K562 (cell line): Measurements from ENCODE around the gene CASKIN2. TPM values are rescaled to one million over a fixed set of nuclear protein-coding genes. Genes with fewer than 3 reads are reported as not detected.
A peak's percentile ranks its signal among the peaks of the same experiment; 100 is the strongest.

Source experiments
- ATAC-seq: fragments of 200-7000 bp; cut with Tn5 transposase; 3 replicates; pipeline ENCODE4 v1.9.1; 2020; ENCODE audit warnings: moderate library complexity
- BruUV-seq: library from RNA; stranded (reverse); fragments of 400-500 nt; replicated peaks from 2 replicates; lab custom pipeline; 2021; lab: Mats Ljungman, UMichigan
- CTCF ChIA-PET: fragments of 300-600 bp; formaldehyde crosslinking; extraction: SDS; loops from one replicate; lab custom pipeline; 2021; ENCODE audit warnings: low intra/inter-chr PET ratio; lab: Yijun Ruan, JAX
- POLR2A ChIA-PET: fragments of 300-600, 350-650 bp; sonication (Branson Sonifier 250); formaldehyde crosslinking; extraction: SDS; loops from one replicate; lab custom pipeline; 2021; ENCODE audit warnings: antibody characterized with exemption, inconsistent platforms; lab: Yijun Ruan, JAX
- DNase-seq, 4 experiments: peaks; one replicate each; pipeline versions ENCODE4 v3.0.0 to v3.0.0-alpha.2; 2011 to 2018; ENCODE audit warnings: low spot score in 3 of 4, mixed read lengths in 3 of 4; ENCODE audit errors: extremely low read depth in 1 of 4
- FAIRE-seq: peaks from 2 replicates; lab custom pipeline; 2011; peaks lifted over from hg19 to GRCh38; lab: Jason Lieb, UNC
- H2AFZ ChIP-seq: 2 replicates; pipeline ENCODE4 v1.6.0; 2011; ENCODE audit warnings: low read depth, low read length, control low read depth, inconsistent platforms
- H3K27ac ChIP-seq: fragments of 200-600 bp; 3 replicates; pipeline ENCODE4 v1.8.0; 2011; ENCODE audit warnings: low read depth, mild to moderate bottlenecking, control low read depth, inconsistent platforms, low read length, moderate library complexity, mixed read lengths; ENCODE audit errors: extremely low read depth
- H3K27me3 ChIP-seq, 2 experiments: fragments of 300-600 bp in 1 of 2; 2 replicates in 1 of 2; 3 replicates in 1 of 2; pipeline versions ENCODE4 v1.6.0 to v1.8.0; 2011; ENCODE audit warnings: inconsistent platforms in 2 of 2, low read length in 2 of 2, mild to moderate bottlenecking in 1 of 2, mixed read lengths in 1 of 2, moderate library complexity in 1 of 2; ENCODE audit not compliant: control insufficient read depth in 2 of 2, insufficient read depth in 2 of 2
- H3K36me3 ChIP-seq: fragments of 300-600 bp; 3 replicates; pipeline ENCODE4 v1.8.0; 2011; ENCODE audit warnings: mild to moderate bottlenecking, low read length, inconsistent platforms; ENCODE audit not compliant: control insufficient read depth, insufficient read depth
- H3K4me1 ChIP-seq, 2 experiments: fragments of 200-600 bp in 1 of 2; replicated peaks in 1 of 2; 2 replicates in 1 of 2; 3 replicates in 1 of 2; pipeline versions ENCODE4 v1.5.1 to v1.8.0; 2011; ENCODE audit warnings: inconsistent platforms in 2 of 2, low read length in 2 of 2, mild to moderate bottlenecking in 1 of 2, mixed read lengths in 1 of 2, moderate library complexity in 1 of 2; ENCODE audit not compliant: control insufficient read depth in 2 of 2, insufficient read depth in 2 of 2
- H3K4me2 ChIP-seq: 2 replicates; pipeline ENCODE4 v1.6.1; 2011; ENCODE audit warnings: low read length, control low read depth, inconsistent platforms, mixed read lengths; ENCODE audit not compliant: insufficient read depth
- H3K4me3 ChIP-seq: fragments of 200-600 bp; sonication (generic), shearing (Covaris generic); 2 replicates; pipeline ENCODE4 v1.5.1; 2016; ENCODE audit warnings: control low read depth, inconsistent platforms
- H3K79me2 ChIP-seq: fragments of 200-600 bp; 3 replicates; pipeline ENCODE4 v1.8.0; 2011; ENCODE audit warnings: low read length, inconsistent platforms; ENCODE audit not compliant: control insufficient read depth, insufficient read depth
- H3K9ac ChIP-seq, 2 experiments: 2 replicates each; pipeline versions ENCODE4 v1.6.0 to v1.6.1; 2011; ENCODE audit warnings: low read depth in 2 of 2, low read length in 2 of 2, control low read depth in 1 of 2, inconsistent platforms in 1 of 2, mild to moderate bottlenecking in 1 of 2, mixed read lengths in 1 of 2; ENCODE audit not compliant: insufficient read depth in 1 of 2
- H3K9me1 ChIP-seq: one replicate; pipeline ENCODE4 v1.6.0; 2011; ENCODE audit warnings: inconsistent platforms, mild to moderate bottlenecking, low read length, moderate library complexity; ENCODE audit not compliant: control insufficient read depth, insufficient read depth
- H3K9me3 ChIP-seq: replicated peaks from 2 replicates; pipeline ENCODE4 v1.5.1; 2011; ENCODE audit warnings: low read depth, low read length, inconsistent platforms; ENCODE audit not compliant: control insufficient read depth, insufficient read depth
- H4K20me1 ChIP-seq: replicated peaks from 2 replicates; pipeline ENCODE4 v1.6.1; 2011; ENCODE audit warnings: low read length, inconsistent platforms, mixed read lengths; ENCODE audit not compliant: control insufficient read depth, insufficient read depth
- CBFA2T3 ChIP-seq: fragments of 450-650 bp; IDR thresholded peaks from 2 replicates; pipeline ENCODE4 v1.6.1; 2017
- COPS2 ChIP-seq: fragments of 450-650 bp; conservative IDR thresholded peaks from 2 replicates; pipeline ENCODE4 v1.6.1; 2016; ENCODE audit warnings: mild to moderate bottlenecking, moderate library complexity
- HNRNPK ChIP-seq: fragments of 200-400 bp; formaldehyde crosslinking; IDR thresholded peaks from one replicate; pipeline ENCODE4 v1.6.1; 2018; ENCODE audit warnings: mild to moderate bottlenecking, low read depth, low read length; ENCODE audit not compliant: poor library complexity, severe bottlenecking
- MAFG ChIP-seq: fragments of 450-650 bp; conservative IDR thresholded peaks from 2 replicates; pipeline ENCODE4 v1.6.1; 2016; ENCODE audit warnings: missing genetic modification characterization, missing compliant biosample characterization
- PCBP2 ChIP-seq: fragments of 200-400 bp; formaldehyde crosslinking; IDR thresholded peaks from 2 replicates; pipeline ENCODE4 v1.6.1; 2018; ENCODE audit warnings: low read length, low read depth, mild to moderate bottlenecking, moderate library complexity; ENCODE audit not compliant: poor library complexity, severe bottlenecking
- RBM14 ChIP-seq: fragments of 200-400 bp; formaldehyde crosslinking; IDR thresholded peaks from 2 replicates; pipeline ENCODE4 v1.6.1; 2018; ENCODE audit warnings: low read depth, mild to moderate bottlenecking, low read length, moderate library complexity, borderline replicate concordance; ENCODE audit not compliant: insufficient read depth
- RBM17 ChIP-seq: fragments of 200-400 bp; formaldehyde crosslinking; IDR thresholded peaks from 2 replicates; pipeline ENCODE4 v1.6.1; 2017; ENCODE audit warnings: low read depth, mild to moderate bottlenecking, low read length, borderline replicate concordance
- SMARCC2 ChIP-seq: fragments of 450-650 bp; IDR thresholded peaks from 2 replicates; pipeline ENCODE4 v1.6.1; 2017; ENCODE audit warnings: antibody characterized with exemption, moderate library complexity, mild to moderate bottlenecking, low read depth
- SNIP1 ChIP-seq: fragments of 450-650 bp; IDR thresholded peaks from 2 replicates; pipeline ENCODE4 v1.7.1; 2017; ENCODE audit warnings: low read depth, mild to moderate bottlenecking
- ZNF23 ChIP-seq: fragments of 250-450 bp; sonication (Bioruptor Pico); IDR thresholded peaks from 2 replicates; pipeline ENCODE4 v1.4.0; 2020; ENCODE audit warnings: mild to moderate bottlenecking
- ZNF311 ChIP-seq: fragments of 250-450 bp; sonication (Bioruptor Pico); IDR thresholded peaks from 2 replicates; pipeline ENCODE4 v1.4.0; 2020; ENCODE audit warnings: mild to moderate bottlenecking, moderate library complexity
- ZNF445 ChIP-seq: fragments of 250-450 bp; sonication (Bioruptor Pico); IDR thresholded peaks from 2 replicates; pipeline ENCODE4 v1.4.0; 2020; ENCODE audit warnings: low read depth, mild to moderate bottlenecking, moderate library complexity
- WGBS: fragments of 100-300 bp; shearing (Covaris generic); methylation state at CpG from one replicate; pipeline ENCODE4 v1.1.6; 2016; ENCODE audit warnings: low coverage, mixed read lengths; ENCODE audit not compliant: insufficient coverage; ENCODE audit errors: missing lambda C conversion rate; 5-methylcytosine and 5-hydroxymethylcytosine counted together
- in situ Hi-C: fragments of 300-500 bp; cut with MboI; formaldehyde crosslinking; loops from 4 replicates; pipeline ENCODE4 v1.15.0; 2018; ENCODE audit warnings: inconsistent platforms, mixed read lengths
- intact Hi-C: fragments of 100-400 bp; cut with micrococcal nuclease; formaldehyde crosslinking; loops from 2 replicates; pipeline ENCODE4 v1.14.2; 2022
- polyA plus RNA-seq, 8 experiments: library from polyadenylated mRNA; depleted of rRNA in 4 of 8; stranded (reverse) in 5 of 8; unstranded in 3 of 8; fragments of >200 nt; fragmentation: Nextera tagmentation in 2 of 8; fragmentation: Illumina TruSeq in 1 of 8; extraction: Ambion mirVana in 2 of 8; extraction: Trizol in 1 of 8; gene quantifications; 2 replicates each; pipeline versions ENCODE4 v1.2.1 to v1.2.3, GENCODE V29; 2011 to 2014; ENCODE audit warnings: inconsistent platforms in 1 of 8, missing spikeins in 1 of 8
- total RNA-seq, 7 experiments: library from RNA; depleted of rRNA in 6 of 7; stranded (reverse); fragments of >200 nt in 6 of 7; fragmentation: Illumina TruSeq in 2 of 7; extraction: Trizol in 2 of 7; gene quantifications; 2 replicates each; pipeline versions ENCODE4 v1.2.1 to v1.2.3, GENCODE V29; 2011 to 2021; ENCODE audit warnings: low replicate concordance in 1 of 7

Gene CASKIN2
- total and polyA plus RNA-seq, 9 of the 15 experiments (the other 6 are each of a cell fraction or from before 2014, with no cell fraction given), result 0.01 to 12.2 (median 2.1) TPM

DNA sequence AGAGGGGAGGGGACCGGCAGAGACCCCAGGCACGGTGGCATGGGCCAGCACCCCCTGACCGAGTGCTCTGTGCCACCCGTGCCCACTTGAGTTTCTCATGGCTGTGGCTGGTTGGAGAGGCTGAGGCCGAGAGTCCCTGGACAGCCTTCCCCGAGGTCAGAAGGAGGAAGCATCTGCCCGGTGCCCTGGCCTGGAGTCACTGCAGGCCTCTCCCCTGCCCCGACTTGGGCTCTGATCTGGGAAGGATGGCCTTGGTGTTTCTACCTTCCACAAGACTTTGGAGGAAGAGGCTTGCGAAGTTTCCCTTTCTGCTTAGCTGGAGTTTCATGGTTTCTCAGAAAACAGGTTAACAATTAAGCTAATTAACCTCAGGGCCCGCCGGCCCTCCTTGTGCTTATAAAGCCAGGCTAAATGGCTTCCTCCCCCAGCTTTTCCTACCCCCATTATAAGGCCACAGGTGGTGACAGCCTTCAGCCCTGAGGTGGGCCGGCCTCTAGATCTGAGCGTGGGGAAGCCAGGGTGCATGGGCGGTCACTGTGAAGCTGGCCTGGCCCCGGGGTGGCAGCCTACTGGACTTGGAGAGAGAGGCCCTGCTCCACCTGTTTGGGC, 27.5 kb upstream of the CASKIN2 start:
- ChIA-PET POLR2A (interaction anchor here (0.6 to 1.2 kb wide), 8 partner anchors 9 to 508 kb away, joined by 3 to 4 read pairs (median 4); no protein-coding TSS in a partner anchor), CTCF (no interaction called here)
- in situ Hi-C loops (no loop called here), intact Hi-C loops (no loop called here)
- FAIRE-seq (no peak), ATAC-seq (no peak), DNase-seq (no peak)
- Histone ChIP-seq H3K9me1 (no peaks in the 10 kb centered on the region), H2AFZ (no peak overlapping the region), H3K4me1 (peaks cover 6 to 41% of the 10 kb centered on the region in 2 experiments; a peak in 3 of 5 replicates), H3K9me3 (no peaks in the 10 kb centered on the region), H4K20me1 (peaks cover 10% of the 10 kb centered on the region; the same call in 1 of the 2 replicates), H3K27me3 (no peaks in the 10 kb centered on the region), H3K9ac (peak overlapping the region in 1 of 2 experiments; percentile 26; a peak in 1 of 4 replicates), H3K79me2 (no peaks in the 10 kb centered on the region), H3K27ac (no peak overlapping the region), H3K36me3 (no peaks in the 10 kb centered on the region), H3K4me2 (no peak overlapping the region), H3K4me3 (no peak overlapping the region)
- WGBS, result 72% methylated on average over 13 of the region's 15 CpGs
- no TSS peak for BruUV-seq
- TF ChIP-seq ZNF23 (CRISPR knock-in tag), result no peak
- no peak for TF ChIP-seq SMARCC2
- TF ChIP-seq ZNF311 (CRISPR knock-in tag), result no peak
- TF ChIP-seq CBFA2T3, result no peak
- no peak for TF ChIP-seq HNRNPK
- TF ChIP-seq ZNF445 (CRISPR knock-in tag), result no peak
- TF ChIP-seq RBM14, result no peak
- TF ChIP-seq COPS2, result no peak
- no peak for TF ChIP-seq RBM17
- no peak for TF ChIP-seq PCBP2
- no peak for TF ChIP-seq MAFG (tag)
- no peak for TF ChIP-seq SNIP1
